ENCODE results near the gene DCST2. TPM values are rescaled to one million over a fixed set of nuclear protein-coding genes. Genes with fewer than 3 reads are reported as not detected.

The DCST2 gene
- total RNA-seq, 4 donors from 2014 or later = 0.36 to 0.79 (median 0.38) TPM; not detected in 1

- DNase-seq (ENCODE audit: low spot score) (peak; percentile 97), ATAC-seq (ENCODE audit: low FRiP score) (peak; percentile 79)
- no peak for TF ChIP-seq CTCF (IDR thresholded peaks at IDR 0.05)
These were observed 31.7 kb downstream of the DCST2 start for GRCh38 chr1:155001675-155002463.

GRCh38 chr1:155001425-155001674 is 32.2 kb downstream of the DCST2 start:
- ATAC-seq (ENCODE audit: low FRiP score) = no peak
- no peak for TF ChIP-seq CTCF (IDR thresholded peaks at IDR 0.05)
- no peak for DNase-seq (ENCODE audit: low spot score)

DNA sequence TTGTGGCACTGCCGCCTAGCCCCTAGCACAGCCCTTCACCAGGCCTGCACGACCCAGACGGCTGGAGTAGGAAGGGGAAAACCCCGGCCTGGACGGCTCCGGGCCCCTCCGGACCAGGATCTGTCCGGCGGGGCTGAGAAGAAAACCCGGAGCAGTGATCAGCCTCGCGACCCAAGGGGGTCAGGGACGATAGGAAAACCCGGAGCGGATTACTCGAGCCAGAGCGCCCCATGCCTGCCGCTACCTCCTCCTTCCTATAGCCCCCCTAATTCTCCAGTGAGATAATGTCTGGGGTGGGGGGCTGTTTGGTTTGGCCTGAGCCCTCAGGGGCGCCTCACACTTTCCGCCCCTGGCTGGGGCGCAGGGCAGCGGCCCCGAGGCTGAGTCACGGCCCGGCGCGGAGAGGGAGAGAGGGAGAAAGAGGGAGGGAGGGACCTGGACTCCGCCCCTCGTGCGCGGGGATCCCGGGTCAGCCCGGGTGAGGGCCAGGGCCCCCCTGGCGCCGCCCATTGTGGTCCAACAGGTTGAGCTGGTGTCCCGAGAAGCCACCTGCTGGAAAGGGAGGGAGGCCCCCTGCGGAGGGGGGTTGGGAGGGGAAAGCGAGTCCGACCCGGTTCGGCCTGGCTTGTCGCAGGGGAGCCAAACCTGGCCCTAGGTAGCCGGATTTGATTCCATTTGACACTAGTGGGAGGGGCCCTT is 32.7 kb downstream of the DCST2 start:
- TF ChIP-seq CTCF (IDR thresholded peaks at IDR 0.05) = no peak
- ATAC-seq (ENCODE audit: low FRiP score) (peak; percentile 67), DNase-seq (ENCODE audit: low spot score) (peak; percentile 67)

- ATAC-seq (ENCODE audit: low FRiP score) = no peak
- DNase-seq (ENCODE audit: low spot score) = no peak
- TF ChIP-seq CTCF (IDR thresholded peaks at IDR 0.05) = no peak
These were observed 33.2 kb downstream of the DCST2 start for GRCh38 chr1:155000411-155000725.

DNA sequence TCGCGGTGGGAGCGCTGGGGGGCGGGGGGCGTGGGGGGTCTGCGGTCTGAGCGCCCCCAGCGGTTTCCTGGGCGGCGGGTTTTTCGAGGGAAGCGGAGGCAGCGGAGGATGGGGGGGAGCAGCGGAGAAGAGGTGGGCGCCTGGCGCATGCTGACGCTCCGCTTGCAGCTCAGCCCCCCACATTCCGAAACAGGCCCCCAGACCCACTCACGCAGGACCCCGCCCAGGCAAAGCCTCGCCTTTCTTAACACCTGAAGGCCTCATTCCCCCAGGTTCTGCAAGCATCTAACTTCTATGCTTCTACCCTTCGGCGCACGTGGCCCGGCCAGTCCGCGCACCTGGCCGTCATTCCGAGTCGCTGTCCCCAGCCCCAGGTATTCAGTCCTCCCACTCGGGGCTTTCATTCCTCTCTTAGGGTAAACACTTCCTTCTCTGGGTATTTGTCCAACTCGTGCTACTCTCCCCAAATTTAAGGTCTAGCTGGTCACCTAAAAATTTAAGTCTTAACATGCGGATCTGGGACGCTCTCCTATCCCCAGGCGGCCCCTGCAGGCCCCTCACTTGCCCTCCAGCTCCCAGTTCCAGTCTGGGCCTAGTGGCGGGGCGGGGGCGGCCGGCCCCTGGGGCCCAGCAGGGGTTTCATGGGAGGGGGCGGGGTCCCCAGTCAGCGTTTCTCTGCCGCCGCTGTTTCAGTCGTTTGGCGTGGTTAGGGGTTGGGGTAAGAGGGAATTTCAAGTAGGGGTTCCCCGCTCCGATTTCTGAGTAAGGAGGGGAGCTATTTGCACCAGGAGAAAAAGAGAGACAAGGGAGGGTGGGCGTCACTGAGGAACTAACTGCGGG is 33.8 kb downstream of the DCST2 start:
- DNase-seq (ENCODE audit: low spot score) (no peak), ATAC-seq (ENCODE audit: low FRiP score) (no peak)
- TF ChIP-seq CTCF (IDR thresholded peaks at IDR 0.05) = no peak

DNA sequence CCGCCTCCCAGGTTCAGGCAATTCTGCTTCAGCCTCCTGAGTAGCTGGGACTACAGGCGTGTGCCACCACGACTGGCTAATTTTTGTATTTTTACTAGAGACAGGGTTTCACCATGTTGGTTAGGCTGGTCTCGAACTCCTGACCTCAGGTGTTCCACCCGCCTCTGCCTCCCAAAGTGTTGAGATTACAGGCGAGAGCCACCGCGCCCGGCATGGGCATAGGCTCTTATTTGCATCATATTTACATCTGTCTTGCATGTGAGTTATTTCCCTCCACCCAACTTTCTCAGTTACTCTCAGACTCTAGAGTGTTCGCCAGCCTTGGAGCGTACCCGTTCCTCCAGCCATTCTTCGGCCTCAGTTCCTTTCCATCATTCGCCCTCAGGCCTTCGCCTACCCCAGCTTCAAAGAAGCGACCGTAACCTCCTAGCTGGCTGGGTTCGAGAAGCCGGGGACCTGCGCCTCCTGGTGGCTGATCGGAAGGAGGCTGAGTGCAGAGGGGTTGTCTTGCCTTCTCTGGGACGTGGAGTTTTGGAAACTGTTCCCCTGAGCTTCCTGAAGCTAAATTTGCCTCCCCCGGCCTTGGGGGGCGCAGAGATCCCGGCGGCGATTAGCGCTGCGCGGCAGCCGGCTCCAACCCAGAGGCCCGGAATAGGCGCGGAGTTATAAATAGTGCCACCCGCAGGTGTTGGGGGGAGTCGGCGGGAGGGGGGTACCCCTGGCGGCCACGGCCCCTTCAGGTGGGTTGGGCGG is 34.6 kb downstream of the DCST2 start:
- DNase-seq (ENCODE audit: low spot score) (no peak), ATAC-seq (ENCODE audit: low FRiP score) (no peak)
- TF ChIP-seq CTCF (IDR thresholded peaks at IDR 0.05) = peak in 1 of 3 donors; percentile 47

Measured in omental fat pad (tissue), 4 donors.